IMR-90 (cell line): ENCODE data around the gene DDX54. TPM values are rescaled to one million over a fixed set of nuclear protein-coding genes. Genes with fewer than 3 reads are reported as not detected.

Experiments
- ATAC-seq: fragments of 200-7000 bp; cut with Tn5 transposase; 2 replicates; pipeline ENCODE4 v1.9.1; 2020; ENCODE audit warnings: low read depth, mild to moderate bottlenecking, moderate library complexity
- Bru-seq: library from RNA; stranded (reverse); fragments of 400-500 nt; gene quantifications from one replicate; lab custom pipeline; 2021; lab: Mats Ljungman, UMichigan
- BruChase-seq, 2 experiments: library from RNA; stranded (reverse); fragments of 400-500 nt; gene quantifications; one replicate each; lab custom pipeline; 2021; lab: Mats Ljungman, UMichigan
- BruUV-seq: library from RNA; stranded (reverse); fragments of 400-500 nt; replicated peaks from 2 replicates; lab custom pipeline; 2021; lab: Mats Ljungman, UMichigan
- CTCF ChIA-PET: fragments of 300-600 bp; formaldehyde crosslinking; extraction: SDS; loops from one replicate; lab custom pipeline; 2021; ENCODE audit warnings: antibody characterized with exemption; lab: Yijun Ruan, JAX
- POLR2A ChIA-PET: fragments of 300-600 bp; sonication (Branson Sonifier 250); formaldehyde crosslinking; loops from one replicate; lab custom pipeline; 2022; ENCODE audit warnings: antibody characterized with exemption; ENCODE audit not compliant: unreplicated experiment; lab: Charles Lee
- DNase-seq: peaks from one replicate; pipeline ENCODE4 v3.0.0; 2013
- H2AFZ ChIP-seq: replicated peaks from 2 replicates; pipeline ENCODE3; 2013; ENCODE audit warnings: low read length, mild to moderate bottlenecking; ENCODE audit not compliant: poor library complexity
- H2AK5ac ChIP-seq: 2 replicates; pipeline ENCODE4 v1.6.1; 2013; ENCODE audit warnings: low read depth, low read length, inconsistent platforms
- H2AK9ac ChIP-seq: replicated peaks from 2 replicates; pipeline ENCODE3; 2013; ENCODE audit warnings: mild to moderate bottlenecking, low read depth, low read length, moderate library complexity; ENCODE audit not compliant: poor library complexity
- H2BK120ac ChIP-seq: 2 replicates; pipeline ENCODE4 v1.6.1; 2013; ENCODE audit warnings: low read depth, low read length, inconsistent platforms
- H2BK15ac ChIP-seq: 3 replicates; pipeline ENCODE4 v1.6.1; 2013; ENCODE audit warnings: low read depth, low read length, inconsistent platforms
- H2BK20ac ChIP-seq: 2 replicates; pipeline ENCODE4 v1.6.1; 2013; ENCODE audit warnings: low read depth, mild to moderate bottlenecking, inconsistent platforms, low read length, moderate library complexity
- H2BK5ac ChIP-seq: 2 replicates; pipeline ENCODE4 v1.6.1; 2013; ENCODE audit warnings: mild to moderate bottlenecking, low read depth, low read length, inconsistent platforms; ENCODE audit not compliant: poor library complexity, severe bottlenecking
- H3K14ac ChIP-seq: replicated peaks from 2 replicates; pipeline ENCODE4 v1.6.1; 2013; ENCODE audit warnings: low read depth, low read length, inconsistent platforms
- H3K18ac ChIP-seq: 2 replicates; pipeline ENCODE4 v1.6.1; 2013; ENCODE audit warnings: low read depth, low read length, control low read depth
- H3K23ac ChIP-seq: 2 replicates; pipeline ENCODE4 v1.6.1; 2013; ENCODE audit warnings: low read depth, low read length, inconsistent platforms
- H3K27ac ChIP-seq: 2 replicates; pipeline ENCODE4 v1.5.1; 2013; ENCODE audit warnings: mild to moderate bottlenecking, control low read depth, low read length; ENCODE audit not compliant: insufficient read depth
- H3K27me3 ChIP-seq: 2 replicates; pipeline ENCODE4 v1.6.1; 2013; ENCODE audit warnings: low read length; ENCODE audit not compliant: control insufficient read depth, insufficient read depth
- H3K36me3 ChIP-seq: 2 replicates; pipeline ENCODE4 v1.6.1; 2013; ENCODE audit warnings: low read length, mixed read lengths; ENCODE audit not compliant: control insufficient read depth, insufficient read depth
- H3K4ac ChIP-seq: 2 replicates; pipeline ENCODE4 v1.6.1; 2013; ENCODE audit warnings: low read depth, low read length, inconsistent platforms
- H3K4me1 ChIP-seq: 2 replicates; pipeline ENCODE4 v1.6.1; 2013; ENCODE audit warnings: low read length, mixed read lengths; ENCODE audit not compliant: control insufficient read depth, insufficient read depth
- H3K4me2 ChIP-seq: 2 replicates; pipeline ENCODE4 v1.6.1; 2013; ENCODE audit warnings: low read depth, mild to moderate bottlenecking, control low read depth, low read length, moderate library complexity
- H3K4me3 ChIP-seq: 2 replicates; pipeline ENCODE4 v1.5.1; 2013; ENCODE audit warnings: low read depth, mild to moderate bottlenecking, control low read depth, low read length, moderate library complexity; ENCODE audit not compliant: insufficient read depth
- H3K56ac ChIP-seq: 2 replicates; pipeline ENCODE4 v1.6.1; 2013; ENCODE audit warnings: low read length, inconsistent platforms; ENCODE audit not compliant: insufficient read depth; ENCODE audit errors: extremely low read depth
- H3K79me1 ChIP-seq, 2 experiments: 2 replicates each; pipeline ENCODE4 v1.6.1; 2013; ENCODE audit warnings: low read length in 2 of 2, inconsistent platforms in 1 of 2, low read depth in 1 of 2
- H3K9ac ChIP-seq: 2 replicates; pipeline ENCODE4 v1.6.1; 2013; ENCODE audit warnings: low read depth, low read length, control low read depth
- H3K9me1 ChIP-seq: 2 replicates; pipeline ENCODE4 v1.6.1; 2013; ENCODE audit warnings: low read length, inconsistent platforms; ENCODE audit not compliant: insufficient read depth
- H3K9me3 ChIP-seq: 2 replicates; pipeline ENCODE4 v1.6.1; 2013; ENCODE audit warnings: low read length; ENCODE audit not compliant: control insufficient read depth, insufficient read depth
- H4K20me1 ChIP-seq: 2 replicates; pipeline ENCODE4 v1.6.1; 2013; ENCODE audit warnings: low read length, inconsistent platforms; ENCODE audit not compliant: insufficient read depth
- H4K5ac ChIP-seq: 2 replicates; pipeline ENCODE4 v1.6.1; 2013; ENCODE audit warnings: mild to moderate bottlenecking, low read depth, low read length, control low read depth
- H4K8ac ChIP-seq, 2 experiments: 2 replicates each; pipeline ENCODE4 v1.6.1; 2013; ENCODE audit warnings: low read depth in 2 of 2, low read length in 2 of 2, control low read depth in 1 of 2, inconsistent platforms in 1 of 2
- H4K91ac ChIP-seq: 2 replicates; pipeline ENCODE4 v1.6.1; 2013; ENCODE audit warnings: low read depth, low read length, inconsistent platforms; ENCODE audit not compliant: insufficient read depth
- BHLHE40 ChIP-seq: fragments of 150-350 bp; IDR thresholded peaks from 2 replicates; pipeline ENCODE4 v1.6.1; 2016; ENCODE audit warnings: mild to moderate bottlenecking, low read depth, low read length
- CHD1 ChIP-seq: IDR thresholded peaks from 2 replicates; pipeline ENCODE4 v1.6.1; 2012; ENCODE audit warnings: low read depth, low read length, improper control_type of control experiment
- NFE2L2 ChIP-seq: fragments of 150-350 bp; IDR thresholded peaks from 2 replicates; pipeline ENCODE4 v1.6.1; 2016; ENCODE audit warnings: low read depth, mild to moderate bottlenecking, low read length
- POLR2A ChIP-seq: IDR thresholded peaks from 2 replicates; pipeline ENCODE4 v1.6.1; 2012; ENCODE audit warnings: mild to moderate bottlenecking, low read depth, low read length
- RFX5 ChIP-seq: IDR thresholded peaks from 2 replicates; pipeline ENCODE4 v1.8.0; 2012; ENCODE audit warnings: low read depth, mild to moderate bottlenecking, low read length, moderate library complexity
- WGBS, 2 experiments: methylation state at CpG; one replicate each; pipeline versions ENCODE4 v1.1.5 to v1.1.7; 2013; ENCODE audit warnings: missing lambda C conversion rate in 2 of 2; ENCODE audit not compliant: insufficient read length in 1 of 2; ENCODE audit errors: extremely low coverage in 2 of 2; 5-methylcytosine and 5-hydroxymethylcytosine counted together
- dilution Hi-C: fragments of 300-500 bp; cut with HindIII; formaldehyde crosslinking; loops from one replicate; pipeline ENCODE4 v1.14.3; 2018; ENCODE audit warnings: low sequenced_read_pairs; ENCODE audit not compliant: unreplicated experiment
- in situ Hi-C: fragments of 300-500 bp; cut with MboI; formaldehyde crosslinking; loops from 3 replicates; pipeline ENCODE4 v1.14.3; 2019; ENCODE audit warnings: low sequenced_read_pairs, inconsistent platforms, mixed read lengths
- intact Hi-C: fragments of 100-400 bp; cut with micrococcal nuclease; formaldehyde crosslinking; loops from 2 replicates; pipeline ENCODE4 v1.10.0; 2022
- long read RNA-seq: library from polyadenylated mRNA; unstranded; transcript quantifications from one replicate; pipeline ENCODE4 v2.0.0, GENCODE V29; 2021; ENCODE audit not compliant: unreplicated experiment
- polyA plus RNA-seq, 3 experiments: library from polyadenylated mRNA; depleted of rRNA; stranded (reverse); fragments of >200 nt; gene quantifications; 2 replicates each; pipeline ENCODE4 v1.2.3, GENCODE V29; 2012; ENCODE audit warnings: low replicate concordance in 1 of 3
- total RNA-seq: library from RNA; depleted of rRNA; stranded (reverse); fragments of >200 nt; gene quantifications from 2 replicates; pipeline ENCODE4 v1.2.3, GENCODE V29; 2012; rRNA removed
- TF ChIP-seq, protein P1 (sequence below): fragments of 150-350 bp; IDR thresholded peaks from 2 replicates; pipeline ENCODE4 v1.6.1; 2017; ENCODE audit warnings: mild to moderate bottlenecking, antibody characterized with exemption, low read length, low read depth

DDX54 gene, protein sequence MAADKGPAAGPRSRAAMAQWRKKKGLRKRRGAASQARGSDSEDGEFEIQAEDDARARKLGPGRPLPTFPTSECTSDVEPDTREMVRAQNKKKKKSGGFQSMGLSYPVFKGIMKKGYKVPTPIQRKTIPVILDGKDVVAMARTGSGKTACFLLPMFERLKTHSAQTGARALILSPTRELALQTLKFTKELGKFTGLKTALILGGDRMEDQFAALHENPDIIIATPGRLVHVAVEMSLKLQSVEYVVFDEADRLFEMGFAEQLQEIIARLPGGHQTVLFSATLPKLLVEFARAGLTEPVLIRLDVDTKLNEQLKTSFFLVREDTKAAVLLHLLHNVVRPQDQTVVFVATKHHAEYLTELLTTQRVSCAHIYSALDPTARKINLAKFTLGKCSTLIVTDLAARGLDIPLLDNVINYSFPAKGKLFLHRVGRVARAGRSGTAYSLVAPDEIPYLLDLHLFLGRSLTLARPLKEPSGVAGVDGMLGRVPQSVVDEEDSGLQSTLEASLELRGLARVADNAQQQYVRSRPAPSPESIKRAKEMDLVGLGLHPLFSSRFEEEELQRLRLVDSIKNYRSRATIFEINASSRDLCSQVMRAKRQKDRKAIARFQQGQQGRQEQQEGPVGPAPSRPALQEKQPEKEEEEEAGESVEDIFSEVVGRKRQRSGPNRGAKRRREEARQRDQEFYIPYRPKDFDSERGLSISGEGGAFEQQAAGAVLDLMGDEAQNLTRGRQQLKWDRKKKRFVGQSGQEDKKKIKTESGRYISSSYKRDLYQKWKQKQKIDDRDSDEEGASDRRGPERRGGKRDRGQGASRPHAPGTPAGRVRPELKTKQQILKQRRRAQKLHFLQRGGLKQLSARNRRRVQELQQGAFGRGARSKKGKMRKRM
- total RNA-seq: 23.8 and 24.4 TPM in 2 replicates
- polyA plus RNA-seq (2012; rRNA removed): 47.5 and 55.1 TPM in 2 replicates
- polyA plus RNA-seq (2012; cell fraction: cytosol; rRNA removed): 33.5 and 54.5 TPM in 2 replicates
- 74.8 and 97.8 TPM in 2 replicates for polyA plus RNA-seq (2012; cell fraction: nucleus; rRNA removed; ENCODE audit: low replicate concordance)
- percentile 67 among the genes with signal in this experiment for Bru-seq, nascent RNA
- BruChase-seq, experiment 1, labeled RNA remaining after a 6-hour chase: percentile 62 among the genes with signal in this experiment
- BruChase-seq, experiment 2, labeled RNA remaining after a 2-hour chase: percentile 58 among the genes with signal in this experiment
- long read RNA-seq, full-length matches to known transcripts: 43 of 78 reads
- long read RNA-seq, partial matches to known transcripts: 27 of 78 reads
- long read RNA-seq, other reads (novel, unspliced or antisense): 8 of 78 reads

DNA sequence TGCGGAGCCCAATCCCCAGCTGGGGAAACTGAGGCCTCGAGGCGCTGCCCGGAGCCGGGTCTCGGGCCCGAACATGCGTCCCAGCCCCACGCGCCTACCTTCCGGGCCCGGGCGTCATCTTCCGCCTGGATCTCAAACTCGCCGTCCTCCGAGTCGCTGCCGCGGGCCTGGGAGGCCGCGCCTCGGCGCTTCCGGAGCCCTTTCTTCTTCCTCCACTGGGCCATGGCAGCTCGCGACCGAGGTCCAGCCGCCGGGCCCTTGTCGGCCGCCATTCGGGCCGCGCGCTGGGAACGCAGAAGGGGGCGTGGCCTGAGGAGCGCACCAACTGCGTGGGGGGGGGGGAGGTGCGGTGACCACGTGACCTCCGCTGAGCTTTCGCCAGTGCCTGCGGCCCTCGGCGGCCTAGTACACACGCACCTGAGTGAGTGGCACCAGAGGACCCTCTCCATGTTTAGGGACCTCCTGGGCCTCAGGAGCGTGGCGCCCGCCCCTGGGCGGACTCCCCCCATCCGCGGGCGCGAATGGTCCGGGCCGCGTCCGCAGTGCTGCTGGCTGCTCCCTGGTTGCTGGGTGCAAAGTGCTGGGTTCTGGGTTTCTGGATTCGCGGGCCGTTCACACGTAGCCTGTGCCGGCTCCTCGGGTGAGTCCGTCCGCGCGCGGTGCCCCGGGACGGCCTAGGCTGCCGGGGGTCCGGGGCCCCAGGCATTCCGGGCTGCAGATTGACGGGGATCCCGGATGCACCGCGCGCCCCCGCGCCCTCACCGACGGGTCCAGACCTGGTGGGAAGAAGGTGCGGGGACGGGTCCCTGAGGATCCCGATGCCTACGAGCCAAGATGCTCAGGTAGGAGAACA is at the start of gene DDX54, which contains the start of gene RITA1:
TSS of gene DDX54 (minus strand) at position 299 of the 853 bp plus-strand sequence. CDS start at position 272, 27 bp downstream.
TSS of gene RITA1 (plus strand) at position 542 of the 853 bp plus-strand sequence. CDS start 1,026 bp downstream, outside the sequence.
- Histone ChIP-seq H3K9me3 (no peaks in the 10 kb centered on the region), H2AK9ac (peak within 1 kb of the TSS; percentile 89), H3K9ac (peak within 1 kb of the TSS; percentile 88), H3K4me3 (peak within 1 kb of the TSS; percentile 67), H2BK5ac (peak within 1 kb of the TSS; percentile 92), H4K5ac (peak within 1 kb of the TSS; percentile 42), H3K4me1 (peaks cover 5% of the 10 kb centered on the region; the same call in 1 of the 2 replicates), H3K14ac (peak within 1 kb of the TSS; percentile 89), H2AFZ (peak within 1 kb of the TSS; percentile 96), H3K27ac (peak within 1 kb of the TSS; percentile 94), H2BK120ac (peak within 1 kb of the TSS; percentile 96), H3K36me3 (peaks cover 7% of the 10 kb centered on the region), H3K18ac (peak within 1 kb of the TSS; percentile 47), H4K20me1 (no peaks in the 10 kb centered on the region; the same call in 1 of the 2 replicates), H4K91ac (peak within 1 kb of the TSS; percentile 92), H3K4ac (peak within 1 kb of the TSS; percentile 87), H3K27me3 (no peaks in the 10 kb centered on the region), H3K79me1 (peaks cover 35 to 61% of the 10 kb centered on the region in 2 experiments), H2BK15ac (no peak within 1 kb of the TSS; the same call in 2 of the 3 replicates), H4K8ac (peak within 1 kb of the TSS; percentile 57 to 93), H3K4me2 (peak within 1 kb of the TSS; percentile 85), H3K9me1 (no peaks in the 10 kb centered on the region), H2BK20ac (peak within 1 kb of the TSS; percentile 90; the same call in 1 of the 2 replicates), H2AK5ac (peak within 1 kb of the TSS; percentile 87), H3K23ac (peak within 1 kb of the TSS; percentile 58), H3K56ac (peak within 1 kb of the TSS; percentile 77)
- dilution Hi-C loops (no loop called here), in situ Hi-C loops (loop anchor here (25.0 kb wide), 1 partner anchor 1227 kb away; the partner anchor contains the start of gene TBX5), intact Hi-C loops (no loop called here)
- ATAC-seq (peak; percentile 81), DNase-seq (peak; percentile 61)
- POLR2A ChIA-PET: interaction anchor here (0.6 to 0.7 kb wide), 2 partner anchors 31 to 88 kb away, joined by 3 to 4 read pairs; no protein-coding TSS in a partner anchor
- no TSS peak for BruUV-seq
- 0% methylated on average over 27 of the region's 89 CpGs; no CpG with 5 or more reads in 1 of the 2 experiments for WGBS, 2 experiments
- CTCF ChIA-PET: no interaction called here
- TF ChIP-seq NFE2L2 (no peak), POLR2A (peak; percentile 90), RFX5 (no peak), CHD1 (peak; percentile 96; the same call in 1 of the 2 replicates), BHLHE40 (peak; percentile 95)
- TF ChIP-seq, protein P1, sequence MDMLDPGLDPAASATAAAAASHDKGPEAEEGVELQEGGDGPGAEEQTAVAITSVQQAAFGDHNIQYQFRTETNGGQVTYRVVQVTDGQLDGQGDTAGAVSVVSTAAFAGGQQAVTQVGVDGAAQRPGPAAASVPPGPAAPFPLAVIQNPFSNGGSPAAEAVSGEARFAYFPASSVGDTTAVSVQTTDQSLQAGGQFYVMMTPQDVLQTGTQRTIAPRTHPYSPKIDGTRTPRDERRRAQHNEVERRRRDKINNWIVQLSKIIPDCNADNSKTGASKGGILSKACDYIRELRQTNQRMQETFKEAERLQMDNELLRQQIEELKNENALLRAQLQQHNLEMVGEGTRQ: peak; percentile 97
